ENCODE measurements around the gene ARL5A. TPM values are rescaled to one million over a fixed set of nuclear protein-coding genes. Genes with fewer than 3 reads are reported as not detected.

ARL5A gene
- total RNA-seq, 5 donors from 2014 or later (not counting 1 experiment from before 2014, with no cell fraction given), result 24.4 to 44.8 (median 35.1) TPM

DNA sequence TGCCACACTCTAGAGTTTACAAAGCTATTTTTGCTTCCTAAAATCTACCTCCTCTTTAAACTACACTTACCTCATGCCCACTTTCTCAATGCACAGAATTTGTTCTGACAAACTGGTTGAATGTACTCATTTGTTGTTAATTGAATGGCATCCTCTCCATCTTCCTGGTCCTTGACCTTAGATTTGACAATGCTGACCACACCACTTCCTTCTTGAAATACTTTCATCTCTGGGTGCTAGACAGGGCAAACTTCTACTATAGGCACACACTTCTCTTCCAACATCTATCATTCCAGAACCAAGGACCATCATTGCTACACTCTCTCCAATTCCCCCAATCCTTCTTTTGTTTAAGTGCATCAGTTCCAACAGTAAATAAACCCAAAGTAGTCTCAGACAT, 22.3 kb downstream of the ARL5A start:
- POLR2A ChIA-PET, result no interaction called here
- peaks cover 0 to 11% (median 10%) of the 10 kb centered on the region in 3 donors for H3K4me1 Mint-ChIP-seq
- no peaks in the 10 kb centered on the region for H3K9me3 Mint-ChIP-seq
- ATAC-seq (replicated peaks in 1 of 4) (no peak), DNase-seq (no peak)
- H3K27ac Mint-ChIP-seq, result no peak overlapping the region
- Histone ChIP-seq H3K4me3 (ENCODE audit: control insufficient read depth in 1 of 2, extremely low read depth in 1 of 2, low read length in 1 of 2) (no peak overlapping the region), H3K9me3 (no peaks in the 10 kb centered on the region), H3K4me1 (ENCODE audit: control insufficient read depth in 1 of 2, extremely low read depth in 1 of 2, insufficient read depth in 2 of 2, low read length in 2 of 2) (peaks cover 2 to 5% of the 10 kb centered on the region in 2 experiments), H3K27ac (ENCODE audit: low read length) (no peak overlapping the region), H3K27me3 (replicated peaks in 1 of 2; ENCODE audit: control insufficient read depth in 2 of 2, extremely low read depth in 1 of 2, insufficient read depth in 2 of 2, low read length in 1 of 2) (no peaks in the 10 kb centered on the region), H3K36me3 (ENCODE audit: control insufficient read depth in 2 of 2, extremely low read depth in 1 of 2, insufficient read depth in 1 of 2, low read length in 1 of 2) (peaks cover 0 to 33% of the 10 kb centered on the region in 2 donors)
- CTCF ChIA-PET, result interaction anchor here in 1 of 2 donors (0.9 kb wide), 1 partner anchor 23 kb away, joined by 6 read pairs; no protein-coding TSS in a partner anchor
- peaks cover 29% of the 10 kb centered on the region for H3K36me3 Mint-ChIP-seq
- H3K4me3 Mint-ChIP-seq, result no peak overlapping the region
- H3K27me3 Mint-ChIP-seq, result no peaks in the 10 kb centered on the region

DNA sequence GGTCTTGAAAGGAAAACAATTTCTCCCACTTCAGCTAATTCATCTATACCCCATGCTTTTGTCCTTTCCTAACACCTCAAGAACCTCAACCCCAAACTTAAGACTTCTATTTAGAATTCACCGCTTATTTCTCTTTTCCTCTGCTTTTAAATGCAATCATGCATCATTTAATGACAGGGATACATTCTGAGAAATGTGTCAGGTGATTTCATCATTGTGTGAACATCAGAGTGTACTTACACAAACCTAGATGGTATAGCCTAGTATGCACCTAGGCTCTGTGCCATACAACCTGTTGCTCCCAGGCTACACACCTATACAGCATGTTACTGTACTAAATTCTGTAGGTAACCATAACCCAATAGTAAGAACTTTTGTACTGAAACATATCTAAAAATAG, 22.9 kb downstream of the ARL5A start:
- Mint-ChIP-seq H3K27me3 (no peaks in the 10 kb centered on the region), H3K4me3 (no peak overlapping the region), H3K4me1 (peaks cover 0 to 11% (median 9%) of the 10 kb centered on the region in 3 donors), H3K36me3 (peaks cover 27% of the 10 kb centered on the region), H3K27ac (no peak overlapping the region), H3K9me3 (no peaks in the 10 kb centered on the region)
- no CpG with 5 or more reads among the region's 1 CpG for WGBS (ENCODE audit: insufficient coverage)
- no peaks in the 10 kb centered on the region for H3K27me3 ChIP-seq (replicated peaks in 1 of 2; ENCODE audit: control insufficient read depth in 2 of 2, extremely low read depth in 1 of 2, insufficient read depth in 2 of 2, low read length in 1 of 2)
- no peak overlapping the region for H3K4me3 ChIP-seq (ENCODE audit: control insufficient read depth in 1 of 2, extremely low read depth in 1 of 2, low read length in 1 of 2)
- POLR2A ChIA-PET, result no interaction called here
- CTCF ChIA-PET, result interaction anchor here in 1 of 2 donors (0.9 kb wide), 2 partner anchors 18 to 22 kb away, joined by 6 read pairs; no protein-coding TSS in a partner anchor
- no peak for DNase-seq
- H3K4me1 ChIP-seq (ENCODE audit: control insufficient read depth in 1 of 2, extremely low read depth in 1 of 2, insufficient read depth in 2 of 2, low read length in 2 of 2), result peaks cover 2 to 5% of the 10 kb centered on the region in 2 experiments
- no peak overlapping the region for H3K27ac ChIP-seq (ENCODE audit: low read length)
- H3K36me3 ChIP-seq (ENCODE audit: control insufficient read depth in 2 of 2, extremely low read depth in 1 of 2, insufficient read depth in 1 of 2, low read length in 1 of 2), result peaks cover 0 to 28% of the 10 kb centered on the region in 2 donors
- ATAC-seq (replicated peaks in 1 of 4), result no peak
- no peaks in the 10 kb centered on the region for H3K9me3 ChIP-seq

DNA sequence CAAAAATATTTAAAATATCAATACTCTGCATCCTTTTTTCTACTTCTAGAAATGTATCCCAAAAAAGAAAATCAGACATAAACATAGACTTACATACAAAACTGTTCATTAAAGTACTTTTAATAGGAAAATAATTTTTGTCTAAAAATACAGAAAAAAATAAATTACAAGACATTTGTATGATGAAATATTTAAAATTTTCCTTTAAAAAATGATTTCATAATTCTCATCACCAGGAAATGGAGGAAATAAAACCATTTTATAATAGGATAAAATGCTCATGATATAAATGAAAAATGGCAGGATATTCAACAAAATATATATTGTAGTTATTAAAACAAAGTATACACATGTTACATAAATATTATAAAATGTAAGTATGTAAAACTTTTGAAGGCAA, 24.4 kb downstream of the ARL5A start:
- Mint-ChIP-seq H3K27me3 (no peaks in the 10 kb centered on the region), H3K9me3 (no peaks in the 10 kb centered on the region), H3K36me3 (peaks cover 26% of the 10 kb centered on the region), H3K4me1 (peaks cover 0 to 7% (median 3%) of the 10 kb centered on the region in 3 donors), H3K4me3 (no peak overlapping the region), H3K27ac (no peak overlapping the region)
- DNase-seq, result no peak
- H3K4me3 ChIP-seq (ENCODE audit: control insufficient read depth in 1 of 2, extremely low read depth in 1 of 2, low read length in 1 of 2), result no peak overlapping the region
- no peaks in the 10 kb centered on the region for H3K27me3 ChIP-seq (replicated peaks in 1 of 2; ENCODE audit: control insufficient read depth in 2 of 2, extremely low read depth in 1 of 2, insufficient read depth in 2 of 2, low read length in 1 of 2)
- peaks cover 2 to 3% of the 10 kb centered on the region in 2 experiments for H3K4me1 ChIP-seq (ENCODE audit: control insufficient read depth in 1 of 2, extremely low read depth in 1 of 2, insufficient read depth in 2 of 2, low read length in 2 of 2)
- POLR2A ChIA-PET, result interaction anchor here in 1 of 2 donors (0.6 kb wide), 1 partner anchor 65 kb away, joined by 3 read pairs; no protein-coding TSS in a partner anchor
- no peak for ATAC-seq (replicated peaks in 1 of 4)
- CTCF ChIA-PET, result no interaction called here
- H3K36me3 ChIP-seq (ENCODE audit: control insufficient read depth in 2 of 2, extremely low read depth in 1 of 2, insufficient read depth in 1 of 2, low read length in 1 of 2), result peaks cover 0 to 26% of the 10 kb centered on the region in 2 donors
- no peak overlapping the region for H3K27ac ChIP-seq (ENCODE audit: low read length)
- no peaks in the 10 kb centered on the region for H3K9me3 ChIP-seq

DNA sequence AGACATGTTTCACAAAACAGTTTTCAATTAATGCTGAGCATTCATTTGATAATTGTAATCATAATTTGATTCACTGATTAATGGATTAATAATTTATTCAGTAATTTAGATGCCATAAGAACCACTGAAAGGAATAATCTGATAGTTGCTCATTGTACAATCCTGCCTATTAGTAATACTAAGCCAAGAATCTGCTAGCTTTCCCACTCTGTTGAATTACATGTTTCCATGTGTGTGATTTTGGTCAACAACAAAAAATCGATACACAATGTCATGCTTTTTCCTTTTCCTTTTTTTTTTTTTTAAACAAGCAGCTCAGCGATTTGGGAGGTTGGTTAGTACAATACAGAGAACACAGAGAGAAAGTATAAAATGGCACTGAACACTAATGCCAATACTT, 25.9 kb downstream of the ARL5A start:
- Histone ChIP-seq H3K9me3 (no peaks in the 10 kb centered on the region), H3K27me3 (replicated peaks in 1 of 2; ENCODE audit: control insufficient read depth in 2 of 2, extremely low read depth in 1 of 2, insufficient read depth in 2 of 2, low read length in 1 of 2) (no peaks in the 10 kb centered on the region), H3K27ac (ENCODE audit: low read length) (no peak overlapping the region), H3K36me3 (ENCODE audit: control insufficient read depth in 2 of 2, extremely low read depth in 1 of 2, insufficient read depth in 1 of 2, low read length in 1 of 2) (peaks cover 0 to 26% of the 10 kb centered on the region in 2 donors), H3K4me1 (ENCODE audit: control insufficient read depth in 1 of 2, extremely low read depth in 1 of 2, insufficient read depth in 2 of 2, low read length in 2 of 2) (peaks cover 0 to 2% of the 10 kb centered on the region in 2 experiments), H3K4me3 (ENCODE audit: control insufficient read depth in 1 of 2, extremely low read depth in 1 of 2, low read length in 1 of 2) (no peak overlapping the region)
- ATAC-seq (replicated peaks in 1 of 4) (no peak), DNase-seq (no peak)
- ChIA-PET POLR2A (interaction anchor here in 1 of 2 donors (0.7 kb wide), 1 partner anchor 16 kb away, joined by 3 read pairs; no protein-coding TSS in a partner anchor), CTCF (interaction anchor here (0.5 to 0.7 kb wide), 3 partner anchors 65 to 1461 kb away, joined by 3 to 4 read pairs (median 3); no protein-coding TSS in a partner anchor)
- H3K9me3 Mint-ChIP-seq, result no peaks in the 10 kb centered on the region
- peaks cover 29% of the 10 kb centered on the region for H3K36me3 Mint-ChIP-seq
- H3K4me3 Mint-ChIP-seq, result no peak overlapping the region
- no peaks in the 10 kb centered on the region for H3K4me1 Mint-ChIP-seq
- no peak overlapping the region for H3K27ac Mint-ChIP-seq
- WGBS (ENCODE audit: insufficient coverage), result no CpG with 5 or more reads among the region's 2 CpGs
- no peaks in the 10 kb centered on the region for H3K27me3 Mint-ChIP-seq

DNA sequence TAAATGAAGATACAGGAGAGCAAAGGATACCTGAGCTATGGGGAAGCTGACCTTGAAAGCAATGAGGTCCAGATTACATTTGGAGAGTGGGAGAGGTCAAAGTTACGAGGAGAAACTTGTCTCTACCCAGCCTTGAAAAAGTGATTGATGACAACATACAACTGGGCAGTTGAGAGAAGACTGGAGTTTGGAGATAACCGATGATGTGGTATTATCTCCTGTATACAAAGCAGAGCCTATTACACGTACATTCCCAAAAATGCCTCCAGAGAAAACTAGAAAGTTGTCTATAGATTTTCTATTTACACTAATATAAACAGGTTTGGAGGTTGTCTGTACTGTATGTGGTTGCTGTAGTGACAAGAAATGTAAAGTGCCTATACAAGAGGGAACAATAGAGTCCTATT, 28.3 kb downstream of the ARL5A start:
- DNase-seq (no peak), ATAC-seq (replicated peaks in 1 of 4) (no peak)
- CTCF ChIA-PET, result no interaction called here
- no peak overlapping the region for H3K27ac ChIP-seq (ENCODE audit: low read length)
- no peaks in the 10 kb centered on the region for H3K9me3 Mint-ChIP-seq
- POLR2A ChIA-PET, result no interaction called here
- no peaks in the 10 kb centered on the region for H3K4me1 Mint-ChIP-seq
- H3K27ac Mint-ChIP-seq, result no peak overlapping the region
- peaks cover 0 to 18% of the 10 kb centered on the region in 2 donors for H3K36me3 ChIP-seq (ENCODE audit: control insufficient read depth in 2 of 2, extremely low read depth in 1 of 2, insufficient read depth in 1 of 2, low read length in 1 of 2)
- H3K4me3 Mint-ChIP-seq, result no peak overlapping the region
- H3K27me3 ChIP-seq (replicated peaks in 1 of 2; ENCODE audit: control insufficient read depth in 2 of 2, extremely low read depth in 1 of 2, insufficient read depth in 2 of 2, low read length in 1 of 2), result no peaks in the 10 kb centered on the region
- WGBS (ENCODE audit: insufficient coverage), result no CpG with 5 or more reads among the region's 3 CpGs
- H3K27me3 Mint-ChIP-seq, result no peaks in the 10 kb centered on the region
- no peaks in the 10 kb centered on the region for H3K9me3 ChIP-seq
- no peaks in the 10 kb centered on the region for H3K4me1 ChIP-seq (ENCODE audit: control insufficient read depth in 1 of 2, extremely low read depth in 1 of 2, insufficient read depth in 2 of 2, low read length in 2 of 2)
- peaks cover 45% of the 10 kb centered on the region for H3K36me3 Mint-ChIP-seq
- no peak overlapping the region for H3K4me3 ChIP-seq (ENCODE audit: control insufficient read depth in 1 of 2, extremely low read depth in 1 of 2, low read length in 1 of 2)

DNA sequence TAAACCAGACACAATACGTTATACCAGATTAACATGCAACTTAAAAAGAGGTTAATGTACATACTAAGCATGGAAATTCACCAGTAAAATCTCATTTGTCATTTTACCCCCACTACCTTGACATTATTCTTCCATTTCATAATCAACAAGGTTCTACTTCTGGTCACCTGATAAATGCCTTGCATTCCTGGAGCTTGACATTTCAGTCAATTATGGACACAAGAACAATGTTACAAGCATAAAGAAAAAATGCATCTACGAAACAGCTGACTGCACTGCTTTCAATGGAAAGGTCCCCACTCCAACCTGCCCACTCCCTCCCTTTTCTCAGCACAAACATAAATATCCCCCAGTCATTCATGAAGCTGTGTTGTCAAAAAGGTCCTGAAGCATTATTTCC, 31.4 kb downstream of the ARL5A start:
- no peak overlapping the region for H3K27ac ChIP-seq (ENCODE audit: low read length)
- peaks cover 0 to 6% (median 0%) of the 10 kb centered on the region in 3 donors for H3K9me3 Mint-ChIP-seq
- DNase-seq, result no peak
- H3K9me3 ChIP-seq, result no peaks in the 10 kb centered on the region
- no peak for ATAC-seq (replicated peaks in 1 of 4)
- ChIA-PET CTCF (no interaction called here), POLR2A (no interaction called here)
- peaks cover 0 to 3% of the 10 kb centered on the region in 2 donors for H3K36me3 ChIP-seq (ENCODE audit: control insufficient read depth in 2 of 2, extremely low read depth in 1 of 2, insufficient read depth in 1 of 2, low read length in 1 of 2)
- H3K27ac Mint-ChIP-seq, result no peak overlapping the region
- H3K4me3 Mint-ChIP-seq, result no peak overlapping the region
- no peaks in the 10 kb centered on the region for H3K27me3 Mint-ChIP-seq
- H3K4me1 ChIP-seq (ENCODE audit: control insufficient read depth in 1 of 2, extremely low read depth in 1 of 2, insufficient read depth in 2 of 2, low read length in 2 of 2), result no peaks in the 10 kb centered on the region
- peaks cover 35% of the 10 kb centered on the region for H3K36me3 Mint-ChIP-seq
- H3K4me1 Mint-ChIP-seq, result no peaks in the 10 kb centered on the region
- H3K27me3 ChIP-seq (replicated peaks in 1 of 2; ENCODE audit: control insufficient read depth in 2 of 2, extremely low read depth in 1 of 2, insufficient read depth in 2 of 2, low read length in 1 of 2), result no peaks in the 10 kb centered on the region
- no peak overlapping the region for H3K4me3 ChIP-seq (ENCODE audit: control insufficient read depth in 1 of 2, extremely low read depth in 1 of 2, low read length in 1 of 2)
- 100% methylated on average over 1 of the region's 2 CpGs for whole genome bisulfite sequencing (ENCODE audit: insufficient coverage)

Data from T-cell (primary cell).